ENCODE results near the gene DISP2. TPM values are rescaled to one million over a fixed set of nuclear protein-coding genes. Genes with fewer than 3 reads are reported as not detected.

DISP2 gene
- total RNA-seq, 1 experiment from 2014 or later: 1.3 TPM

DNA sequence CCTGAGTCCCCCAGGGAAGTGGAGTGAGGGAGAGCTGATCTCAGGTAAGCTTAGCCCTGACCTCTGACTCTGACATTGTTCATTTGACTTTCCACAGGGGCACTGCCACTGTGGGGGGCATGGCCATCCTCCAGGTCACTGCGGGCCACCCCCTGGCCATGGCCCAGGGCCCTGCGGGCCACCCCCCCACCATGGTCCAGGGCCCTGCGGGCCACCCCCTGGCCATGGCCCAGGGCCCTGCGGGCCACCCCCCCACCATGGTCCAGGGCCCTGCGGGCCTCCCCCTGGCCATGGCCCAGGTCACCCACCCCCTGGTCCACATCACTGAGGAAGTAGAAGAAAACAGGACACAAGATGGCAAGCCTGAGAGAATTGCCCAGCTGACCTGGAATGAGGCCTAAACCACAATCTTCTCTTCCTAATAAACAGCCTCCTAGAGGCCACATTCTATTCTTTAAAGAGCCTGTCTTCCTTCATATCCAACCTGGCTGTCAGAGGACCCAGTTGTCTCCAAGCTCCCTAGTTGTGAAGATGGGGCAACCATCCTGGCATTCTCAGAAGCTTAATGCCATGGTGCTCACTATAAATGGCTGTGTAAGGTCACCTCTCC lies 1.9 kb upstream of the DISP2 start:
- Histone ChIP-seq H4K91ac (ENCODE audit: insufficient read length, low read depth, low read length) (no peak overlapping the region), H3K14ac (ENCODE audit: insufficient read depth, low read length) (no peak overlapping the region), H2BK15ac (ENCODE audit: low read depth, low read length) (no peak overlapping the region), H3K79me1 (ENCODE audit: insufficient read depth, low read depth, low read length, poor library complexity, severe bottlenecking) (no peaks in the 10 kb centered on the region), H3T11ph (ENCODE audit: low read length) (no peak overlapping the region), H4K20me1 (ENCODE audit: control insufficient read depth, insufficient read depth, insufficient read length) (no peaks in the 10 kb centered on the region), H3K9me3 (ENCODE audit: control insufficient read depth, low read depth, low read length) (no peaks in the 10 kb centered on the region), H3K4me1 (ENCODE audit: insufficient read depth, low read length) (no peaks in the 10 kb centered on the region; the same call in 1 of the 2 replicates), H3K56ac (ENCODE audit: insufficient read length, low read depth, low read length) (no peak overlapping the region), H3K4ac (ENCODE audit: low read depth, low read length) (no peak overlapping the region), H3K18ac (ENCODE audit: insufficient read length, low read depth, low read length) (no peak overlapping the region), H3K4me2 (ENCODE audit: insufficient read depth, insufficient read length, low read length) (no peak overlapping the region), H3K23me2 (ENCODE audit: insufficient read length, low read depth, low read length, poor library complexity, severe bottlenecking) (peaks cover 8% of the 10 kb centered on the region), H2BK5ac (ENCODE audit: insufficient read length, low read length) (no peak overlapping the region), H3K27me3 (ENCODE audit: insufficient read depth, low read length) (peaks cover 3% of the 10 kb centered on the region), H2BK20ac (ENCODE audit: low read depth, low read length, poor library complexity, severe bottlenecking) (no peak overlapping the region), H3K27ac (ENCODE audit: insufficient read length, low read depth, low read length) (no peak overlapping the region), H3K23ac (ENCODE audit: insufficient read length, low read depth, low read length) (no peak overlapping the region), H2AFZ (ENCODE audit: low read length) (no peak overlapping the region), H3K79me2 (ENCODE audit: insufficient read depth, low read length) (no peaks in the 10 kb centered on the region), H2AK5ac (ENCODE audit: insufficient read length, low read length) (no peak overlapping the region), H4K8ac (replicated peaks; ENCODE audit: insufficient read length, low read depth, low read length) (no peak overlapping the region), H2BK12ac (ENCODE audit: insufficient read length, low read depth, low read length) (no peak overlapping the region), H2BK120ac (ENCODE audit: low read depth, low read length, poor library complexity, severe bottlenecking) (no peak overlapping the region), H3K9ac (ENCODE audit: extremely low read depth, insufficient read length, low read length) (no peak overlapping the region), H4K5ac (ENCODE audit: insufficient read length, low read depth, low read length) (no peak overlapping the region)
- Mint-ChIP-seq H3K9me3 (no peaks in the 10 kb centered on the region), H3K27me3 (ENCODE audit: low read depth) (peaks cover 47% of the 10 kb centered on the region), H3K4me1 (peaks cover 27 to 39% of the 10 kb centered on the region in 2 experiments), H3K36me3 (ENCODE audit: insufficient read depth in 1 of 3, low read depth in 3 of 3) (no peaks in the 10 kb centered on the region; a peak in 1 of 7 replicates), H3K4me3 (peak overlapping the region in 1 of 2 experiments; percentile 70; a peak in 2 of 5 replicates), H3K27ac (no peak overlapping the region)
- no CpG with 5 or more reads among the region's 5 CpGs for WGBS (ENCODE audit: extremely low coverage, insufficient read length, low lambda C conversion rate)
- TF ChIP-seq, protein P1, sequence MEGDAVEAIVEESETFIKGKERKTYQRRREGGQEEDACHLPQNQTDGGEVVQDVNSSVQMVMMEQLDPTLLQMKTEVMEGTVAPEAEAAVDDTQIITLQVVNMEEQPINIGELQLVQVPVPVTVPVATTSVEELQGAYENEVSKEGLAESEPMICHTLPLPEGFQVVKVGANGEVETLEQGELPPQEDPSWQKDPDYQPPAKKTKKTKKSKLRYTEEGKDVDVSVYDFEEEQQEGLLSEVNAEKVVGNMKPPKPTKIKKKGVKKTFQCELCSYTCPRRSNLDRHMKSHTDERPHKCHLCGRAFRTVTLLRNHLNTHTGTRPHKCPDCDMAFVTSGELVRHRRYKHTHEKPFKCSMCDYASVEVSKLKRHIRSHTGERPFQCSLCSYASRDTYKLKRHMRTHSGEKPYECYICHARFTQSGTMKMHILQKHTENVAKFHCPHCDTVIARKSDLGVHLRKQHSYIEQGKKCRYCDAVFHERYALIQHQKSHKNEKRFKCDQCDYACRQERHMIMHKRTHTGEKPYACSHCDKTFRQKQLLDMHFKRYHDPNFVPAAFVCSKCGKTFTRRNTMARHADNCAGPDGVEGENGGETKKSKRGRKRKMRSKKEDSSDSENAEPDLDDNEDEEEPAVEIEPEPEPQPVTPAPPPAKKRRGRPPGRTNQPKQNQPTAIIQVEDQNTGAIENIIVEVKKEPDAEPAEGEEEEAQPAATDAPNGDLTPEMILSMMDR (conservative IDR thresholded peaks at IDR 0.05): no peak
- no peak for DNase-seq
